Kasumi-1 (cell line): ENCODE data around the gene IBA57.
A peak's percentile ranks its signal among the peaks of the same experiment; 100 is the strongest.
"Not testable (repeated sequence)": the region's sequence is repeated elsewhere in the genome, so short reads cannot be mapped to it uniquely, and the experiment has no call there.

Experiments
- DNase-seq, 2 experiments: peaks; one replicate each; lab custom pipeline; 2025; lab: John Stamatoyannopoulos, UW

The IBA57 gene

DNA sequence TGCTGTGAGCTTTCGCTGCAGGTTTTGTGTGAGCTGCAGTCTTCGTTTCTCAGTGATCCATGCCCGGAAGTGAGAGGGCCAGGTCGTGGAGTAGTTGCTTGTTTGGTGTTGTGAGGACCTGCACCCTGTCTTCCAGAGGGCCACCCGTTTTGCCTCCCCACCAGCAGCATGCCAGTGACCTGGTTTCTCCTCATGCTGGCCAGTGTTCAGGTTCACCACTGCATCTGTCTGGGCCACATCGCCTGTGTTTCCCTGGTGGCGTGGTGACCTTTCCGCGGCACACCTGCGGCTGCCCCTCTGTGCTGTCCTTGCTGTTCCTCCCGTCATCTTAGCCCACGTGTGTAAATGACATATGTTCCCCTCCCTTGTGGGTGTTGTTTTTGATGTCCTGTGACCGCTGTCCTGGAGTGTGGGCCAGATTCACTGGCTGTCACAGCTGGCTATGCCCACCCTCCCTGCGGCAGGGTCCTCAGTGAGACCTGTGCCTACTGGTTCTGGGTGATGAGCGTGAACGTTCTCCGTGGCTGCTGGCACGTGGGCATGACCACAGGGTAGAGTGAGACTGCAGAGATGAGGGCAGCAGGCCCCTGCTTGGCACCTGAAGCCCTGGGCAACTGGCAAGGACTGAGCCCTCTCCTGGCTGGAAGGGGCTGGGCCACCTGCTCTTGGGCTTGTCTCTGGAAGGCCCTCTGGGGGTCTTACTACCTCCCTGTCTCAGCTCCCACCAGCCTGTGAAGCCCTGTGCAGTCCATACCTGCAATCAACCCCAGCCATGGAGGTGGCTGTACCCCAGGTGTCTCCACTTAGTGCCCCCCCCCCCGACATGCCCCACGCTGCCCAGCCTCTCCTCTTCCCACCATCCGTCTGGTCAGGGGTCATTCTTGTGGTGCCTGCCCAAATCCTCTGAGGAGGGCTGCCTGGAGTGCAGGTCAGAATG, 7.3 kb downstream of the IBA57 start:
- no peak for DNase-seq

DNA sequence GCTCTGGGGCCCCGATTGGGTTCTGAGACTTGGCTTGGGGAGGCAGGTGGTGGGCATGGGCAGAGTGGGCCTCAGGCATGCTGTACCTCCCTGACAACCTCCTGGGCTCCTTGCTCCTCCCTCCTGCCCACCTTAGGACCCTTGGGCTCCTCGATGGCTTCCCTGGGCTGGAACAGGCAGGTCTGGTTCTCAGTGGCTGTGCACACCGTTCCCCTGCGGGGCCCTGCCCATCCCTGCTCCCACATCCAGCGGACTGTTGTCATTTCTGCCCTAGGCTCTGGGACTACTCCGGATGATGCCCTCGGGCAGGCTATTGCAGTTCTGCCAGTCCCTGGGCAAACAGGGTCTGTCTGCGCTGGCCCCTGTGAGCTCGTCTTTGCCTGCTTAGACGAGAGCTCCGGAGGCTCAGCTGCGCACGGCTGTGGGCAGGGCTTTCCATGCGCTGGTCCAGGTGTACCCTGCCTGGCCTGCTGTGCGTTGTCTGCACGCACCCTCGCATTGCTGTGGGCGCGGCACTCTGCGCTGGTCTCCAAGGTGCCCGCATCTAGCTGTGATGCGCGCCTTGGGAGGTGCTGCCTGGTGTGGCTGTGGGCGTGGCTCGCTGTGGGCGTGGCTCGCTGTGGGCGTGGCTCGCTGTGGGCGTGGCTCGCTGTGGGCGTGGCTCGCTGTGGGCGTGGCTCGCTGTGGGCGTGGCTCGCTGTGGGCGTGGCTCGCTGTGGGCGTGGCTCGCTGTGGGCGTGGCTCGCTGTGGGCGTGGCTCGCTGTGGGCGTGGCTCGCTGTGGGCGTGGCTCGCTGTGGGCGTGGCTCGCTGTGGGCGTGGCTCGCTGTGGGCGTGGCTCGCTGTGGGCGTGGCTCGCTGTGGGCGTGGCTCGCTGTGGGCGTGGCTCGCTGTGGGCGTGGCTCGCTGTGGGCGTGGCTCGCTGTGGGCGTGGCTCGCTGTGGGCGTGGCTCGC, 8.2 kb downstream of the IBA57 start:
- not testable (repeated sequence) for DNase-seq

DNA sequence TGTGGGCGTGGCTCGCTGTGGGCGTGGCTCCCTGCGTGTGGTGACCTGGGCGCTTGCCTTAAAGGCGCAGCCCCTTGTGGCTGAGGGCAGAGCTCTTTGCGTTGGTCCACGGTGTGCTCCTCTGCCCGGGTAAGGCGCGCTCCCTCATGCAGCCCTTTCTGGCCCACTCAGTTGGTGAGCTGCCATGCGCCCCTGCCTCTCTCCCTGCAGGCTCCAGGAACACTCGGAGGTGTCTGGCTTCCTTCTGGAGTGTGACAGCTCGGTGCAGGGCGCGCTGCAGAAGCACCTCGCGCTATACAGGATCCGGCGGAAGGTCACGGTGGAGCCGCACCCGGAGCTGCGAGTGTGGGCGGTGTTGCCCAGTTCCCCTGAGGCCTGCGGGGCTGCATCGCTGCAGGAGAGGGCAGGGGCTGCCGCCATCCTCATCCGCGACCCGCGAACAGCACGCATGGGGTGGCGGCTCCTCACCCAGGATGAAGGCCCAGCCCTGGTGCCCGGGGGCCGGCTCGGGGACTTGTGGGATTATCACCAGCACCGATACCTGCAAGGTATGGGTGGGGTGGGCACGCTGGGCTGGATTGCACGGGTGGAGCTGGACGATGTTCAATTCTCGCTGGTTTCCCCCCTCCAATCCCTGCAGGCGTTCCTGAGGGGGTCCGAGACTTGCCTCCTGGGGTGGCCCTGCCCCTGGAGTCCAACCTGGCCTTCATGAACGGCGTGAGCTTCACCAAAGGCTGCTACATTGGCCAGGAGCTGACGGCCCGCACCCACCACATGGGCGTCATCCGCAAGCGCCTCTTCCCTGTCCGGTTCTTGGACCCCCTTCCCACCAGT, 9.1 kb downstream of the IBA57 start:
- DNase-seq, result no peak

DNA sequence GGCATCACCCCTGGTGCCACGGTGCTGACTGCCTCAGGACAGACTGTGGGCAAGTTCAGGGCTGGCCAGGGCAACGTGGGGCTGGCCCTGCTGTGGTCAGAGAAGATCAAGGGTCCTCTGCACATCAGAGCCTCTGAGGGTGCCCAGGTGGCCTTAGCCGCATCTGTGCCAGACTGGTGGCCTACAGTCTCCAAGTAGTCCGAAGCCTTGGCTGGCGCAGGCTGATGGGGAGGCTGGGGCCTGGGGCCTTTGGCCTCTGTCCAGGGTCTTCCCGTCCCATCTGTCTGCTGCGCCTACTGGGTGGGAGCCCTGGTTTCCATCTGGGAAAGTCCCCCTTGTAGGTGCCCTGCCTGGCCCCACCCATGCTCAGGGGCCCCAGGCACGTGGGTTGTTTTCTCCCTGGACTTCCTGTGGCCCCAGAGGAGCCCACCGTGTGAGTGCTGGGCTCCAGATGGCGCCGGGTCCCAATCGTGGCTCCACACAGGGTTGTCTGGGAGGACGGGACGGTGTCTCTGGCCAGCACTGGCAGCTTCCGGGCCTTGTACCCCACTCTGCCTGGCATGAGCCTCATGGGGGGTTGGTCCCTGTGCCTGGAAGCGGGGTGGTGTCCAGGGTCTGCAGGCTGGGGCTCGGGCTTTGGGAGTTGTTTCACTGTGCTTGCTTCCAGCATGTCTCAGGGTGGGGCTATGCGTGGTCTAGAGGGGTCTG, 9.9 kb downstream of the IBA57 start:
- DNase-seq, result no peak

DNA sequence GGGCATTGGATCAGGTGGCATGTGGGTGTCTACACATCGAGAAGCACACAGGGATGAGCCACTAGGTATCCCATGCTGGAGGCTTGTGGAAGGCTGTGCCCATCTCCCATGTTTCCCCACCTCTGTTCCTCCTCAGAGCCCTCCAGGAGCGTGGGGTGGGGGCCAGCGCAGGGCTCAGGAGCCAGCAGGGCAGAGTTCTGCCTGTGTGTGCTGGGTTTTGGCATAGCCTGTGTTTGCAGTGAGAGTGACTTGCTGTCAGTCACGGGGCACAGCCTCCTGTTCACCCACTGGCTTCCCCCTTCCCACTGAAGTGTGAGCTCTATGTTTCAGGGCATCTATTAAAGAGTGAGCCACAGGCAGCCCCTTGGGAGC, 10.4 kb downstream of the IBA57 start:
- no peak for DNase-seq

DNA sequence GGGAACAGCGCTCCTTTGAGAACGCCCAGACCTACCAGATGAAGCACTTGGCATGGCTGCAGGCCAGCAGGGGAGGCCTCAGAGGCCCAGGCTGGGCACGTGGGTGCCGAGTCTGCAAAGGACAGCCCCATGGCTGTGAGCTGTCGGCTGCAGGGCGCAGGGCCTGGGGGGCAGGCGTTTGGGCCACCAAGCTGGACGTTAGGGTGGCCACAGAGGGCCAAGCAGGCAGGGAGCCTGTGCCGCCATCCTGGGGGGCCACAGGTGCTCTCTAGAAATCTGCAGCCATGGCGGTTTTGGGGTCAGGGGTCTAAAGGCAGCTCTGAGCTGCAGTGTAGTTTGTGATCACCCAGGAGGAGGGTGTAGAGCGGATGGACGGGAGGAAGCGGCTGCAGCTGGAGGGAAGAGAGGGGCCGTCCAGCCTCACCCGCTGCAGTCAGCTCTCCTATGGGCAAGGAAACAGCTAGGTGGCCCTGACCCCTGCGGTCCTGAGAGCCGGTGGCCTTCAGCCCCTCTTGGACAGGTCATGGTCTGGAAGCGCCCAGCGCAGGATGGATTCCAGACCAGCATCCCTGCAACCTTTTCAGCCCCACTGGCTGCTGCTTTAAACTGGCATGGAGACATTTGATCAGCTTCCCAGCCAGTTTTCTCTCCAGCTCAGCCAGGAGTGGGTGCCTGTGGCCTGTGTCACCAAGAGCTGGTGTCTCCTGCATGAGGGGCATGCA, 11.0 kb downstream of the IBA57 start:
- no peak for DNase-seq

- DNase-seq, result no peak
Measured at GRCh38 chr1:228177183-228177475, 11.5 kb downstream of the IBA57 start.

DNA sequence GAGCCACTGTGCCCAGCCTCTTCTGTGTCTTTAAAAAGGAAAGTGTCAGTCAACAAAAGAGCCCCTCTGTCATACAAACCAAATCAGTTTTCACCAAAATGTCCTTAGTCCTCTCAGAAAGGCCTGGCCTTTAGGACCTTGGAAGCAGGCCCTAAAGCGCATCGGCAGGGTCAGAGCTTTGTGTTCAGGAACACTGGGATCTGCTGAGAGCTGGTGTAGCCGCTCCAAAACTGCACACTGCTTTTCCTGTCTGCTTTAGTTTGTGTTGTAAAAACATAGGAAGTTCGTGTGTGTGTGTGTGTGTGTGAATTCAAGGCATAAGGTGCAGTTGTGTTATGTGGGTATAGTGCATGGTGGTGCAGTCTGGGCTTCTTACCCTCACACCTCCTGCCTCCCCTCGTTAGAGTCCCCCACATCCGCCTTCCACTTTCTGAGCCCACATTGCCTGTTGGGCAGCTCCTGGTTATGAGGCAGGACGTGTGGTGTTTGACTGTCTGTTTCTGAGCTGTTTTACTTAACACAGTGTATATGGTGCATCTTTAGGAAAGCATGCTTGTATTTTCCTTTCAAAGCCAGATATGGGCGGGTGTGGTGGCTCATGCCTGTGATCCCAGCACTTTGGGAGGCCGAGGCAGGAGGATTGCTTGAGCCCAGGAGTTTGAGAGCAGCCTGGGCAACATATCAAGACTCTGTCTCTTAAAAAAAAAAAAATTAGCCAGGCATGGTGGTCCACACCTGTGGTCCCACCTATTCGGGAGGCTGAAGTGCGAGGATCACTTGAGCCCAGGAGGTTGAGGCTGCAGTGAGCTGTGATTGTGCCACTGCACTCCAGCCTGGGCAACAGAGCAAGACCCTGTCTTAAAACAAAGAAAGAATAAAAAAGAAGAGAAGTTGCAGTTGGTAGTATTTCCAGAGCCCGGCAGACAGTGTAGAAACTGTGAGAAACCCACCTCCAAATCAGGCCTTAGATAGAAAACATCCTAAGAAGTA, 12.4 kb downstream of the IBA57 start:
- no peak for DNase-seq

DNA sequence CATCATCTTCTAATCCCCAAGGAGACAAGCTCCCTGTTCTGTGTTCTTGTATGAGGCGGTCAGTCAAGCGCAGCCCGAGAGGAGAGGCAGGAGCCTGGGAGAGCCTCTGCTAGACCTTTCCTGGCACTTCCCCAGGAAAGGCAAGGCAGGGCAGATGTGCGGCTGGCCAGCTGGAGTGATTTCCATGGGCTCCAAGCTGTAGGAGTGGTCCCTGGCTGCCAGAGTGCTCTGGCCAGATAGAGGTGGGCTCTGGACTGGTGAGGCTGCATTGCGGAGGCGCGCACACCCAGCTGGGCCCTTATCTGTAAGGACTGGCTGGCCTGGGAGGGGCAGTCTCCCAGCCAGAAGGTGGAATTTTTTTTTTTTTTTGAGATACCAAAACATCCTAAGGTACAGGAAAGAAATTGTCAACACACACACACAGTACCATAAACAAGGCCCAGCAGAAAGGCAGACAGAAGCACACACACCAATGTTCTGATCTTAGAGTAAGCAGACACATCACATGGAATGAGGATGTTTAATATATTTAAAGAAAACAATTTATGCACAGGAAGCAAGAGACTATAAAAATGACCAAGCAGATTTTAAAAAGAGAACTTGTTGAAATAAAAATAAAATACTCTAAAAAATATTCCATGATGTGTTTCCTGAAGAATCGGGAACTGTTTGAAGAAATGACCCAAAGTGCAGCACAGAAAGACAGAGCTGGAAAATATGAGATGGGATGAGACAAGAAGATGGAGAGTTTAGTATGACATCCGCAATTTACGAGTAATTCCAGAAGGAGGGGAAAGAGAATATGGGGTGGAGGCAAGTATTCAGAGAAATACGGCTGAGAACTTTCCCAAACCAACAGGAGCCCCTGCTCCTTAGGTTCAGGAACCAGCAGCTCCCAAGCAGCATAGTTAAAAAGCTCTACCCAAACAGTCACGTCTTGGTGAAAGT, 13.4 kb downstream of the IBA57 start:
- no peak for DNase-seq

DNA sequence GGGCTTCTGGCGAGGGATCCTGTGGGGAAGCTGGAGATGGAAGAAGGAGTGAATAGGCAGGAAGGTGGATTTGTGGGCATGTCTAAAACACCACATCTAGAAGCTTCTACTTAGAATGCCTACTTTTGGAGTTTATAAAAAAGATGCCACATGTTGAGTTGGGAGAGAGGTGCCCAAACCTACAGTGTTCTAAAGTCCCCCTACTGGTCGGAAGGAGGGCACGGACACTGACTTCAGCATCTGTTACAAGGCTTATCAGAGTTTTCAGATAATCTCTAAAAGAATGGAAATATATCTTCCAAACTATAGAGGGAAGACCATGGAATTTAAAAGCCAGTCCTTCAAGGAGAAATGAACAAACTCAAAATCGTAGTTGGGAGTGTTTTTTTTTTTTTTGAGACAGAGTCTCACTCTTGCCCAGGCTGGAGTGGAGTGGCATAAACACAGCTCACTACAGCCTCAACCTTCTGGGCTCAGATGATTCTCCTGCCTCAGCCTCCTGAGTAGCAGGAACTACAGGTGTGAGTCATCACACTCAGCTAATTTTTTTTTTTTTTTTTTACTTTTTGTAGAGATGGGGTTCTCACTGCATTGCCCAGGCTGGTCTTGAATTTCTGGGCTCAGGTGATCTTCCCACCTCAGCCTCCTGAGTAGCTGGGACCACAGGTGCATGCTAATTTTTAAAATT, 14.8 kb downstream of the IBA57 start:
- DNase-seq, result peak; percentile 15 to 42

DNA sequence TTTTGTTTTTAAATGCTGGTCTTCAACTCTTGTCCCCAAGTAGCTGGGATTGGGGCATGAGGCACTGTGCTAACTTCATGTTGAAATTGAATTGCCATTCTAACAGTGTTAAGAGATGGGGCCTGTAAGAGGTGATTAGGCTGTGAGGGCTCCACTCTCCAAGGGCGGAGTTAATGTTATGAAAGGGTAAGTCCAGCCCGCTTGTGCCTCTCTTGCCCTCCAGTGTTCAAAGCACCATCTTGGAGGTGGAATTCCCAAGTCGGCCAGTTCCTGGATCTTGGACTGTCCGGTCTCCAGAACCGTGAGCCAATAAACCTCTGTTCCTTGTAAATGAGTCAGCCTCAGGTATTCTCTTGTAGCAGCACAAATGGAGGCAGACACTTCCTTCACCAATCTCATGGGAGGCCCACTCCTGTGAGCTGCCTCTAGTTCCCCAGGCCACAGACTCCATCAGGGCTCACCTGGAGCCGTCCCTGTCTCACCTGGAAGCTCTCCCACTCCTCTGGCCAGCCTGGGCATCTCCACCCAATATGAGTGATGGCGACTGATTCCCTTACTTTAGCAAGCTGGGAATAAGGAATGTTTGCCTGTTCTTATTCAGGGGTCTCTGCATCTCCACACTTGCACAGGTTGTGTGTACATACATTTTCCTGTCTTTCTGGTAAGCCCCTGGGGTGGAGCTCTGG, 15.5 kb downstream of the IBA57 start:
- no peak for DNase-seq

- no peak for DNase-seq
Measured at GRCh38 chr1:228181645-228182034, 16.0 kb downstream of the IBA57 start.

DNA sequence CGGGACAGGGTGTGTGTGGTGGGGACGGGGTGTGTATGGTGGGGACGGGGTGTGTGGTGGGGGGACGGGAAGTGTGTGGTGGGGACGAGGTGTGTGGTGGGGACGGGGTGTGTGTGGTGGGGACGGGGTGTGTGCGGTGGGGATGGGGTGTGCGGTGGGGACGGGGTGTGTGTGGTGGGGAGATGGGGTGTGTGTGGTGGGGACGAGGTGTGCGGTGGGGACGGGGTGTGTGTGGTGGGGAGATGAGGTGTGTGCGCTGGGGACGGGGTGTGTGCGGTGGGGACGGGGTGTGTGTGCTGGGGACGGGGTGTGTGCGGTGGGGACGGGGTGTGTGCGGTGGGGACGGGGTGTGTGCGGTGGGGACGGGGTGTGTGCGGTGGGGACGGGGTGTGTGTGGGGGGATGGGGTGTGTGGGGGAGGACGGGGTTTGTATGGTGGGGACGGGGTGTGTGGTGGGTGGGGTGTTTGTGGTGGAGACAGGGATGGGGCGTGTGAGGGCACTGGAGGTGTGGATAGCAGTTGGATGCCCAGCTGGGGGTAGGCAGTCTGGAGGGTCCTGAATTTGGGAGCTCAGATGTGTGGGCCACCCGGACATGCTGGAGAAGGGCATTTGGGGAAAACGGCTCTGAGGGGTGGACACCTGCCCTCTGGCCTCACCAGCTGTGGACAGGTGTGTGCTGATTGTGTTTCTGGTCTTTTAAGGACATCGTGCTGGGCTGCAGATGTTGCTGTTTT, 16.9 kb downstream of the IBA57 start:
- no peak for DNase-seq

DNA sequence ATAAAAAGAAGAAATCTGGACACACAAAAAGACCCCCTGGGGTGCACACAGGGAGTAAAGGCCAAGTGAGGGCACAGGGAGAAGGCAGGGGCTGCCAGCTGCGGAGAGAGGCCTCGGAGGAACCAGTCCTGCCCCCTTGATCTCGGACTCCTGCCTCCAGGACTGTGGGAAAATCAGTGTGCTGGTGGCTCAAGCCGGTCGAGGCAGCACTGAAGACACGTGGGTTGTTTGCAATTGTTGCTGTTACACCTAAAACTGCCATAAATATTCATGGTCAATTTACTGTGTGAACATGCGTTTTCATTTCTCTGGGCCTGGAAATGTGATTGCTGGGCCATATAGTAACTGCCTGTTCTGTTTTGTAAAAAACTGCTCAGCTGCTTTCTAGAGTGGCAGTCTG, 18.5 kb downstream of the IBA57 start:
- DNase-seq, result no peak

DNA sequence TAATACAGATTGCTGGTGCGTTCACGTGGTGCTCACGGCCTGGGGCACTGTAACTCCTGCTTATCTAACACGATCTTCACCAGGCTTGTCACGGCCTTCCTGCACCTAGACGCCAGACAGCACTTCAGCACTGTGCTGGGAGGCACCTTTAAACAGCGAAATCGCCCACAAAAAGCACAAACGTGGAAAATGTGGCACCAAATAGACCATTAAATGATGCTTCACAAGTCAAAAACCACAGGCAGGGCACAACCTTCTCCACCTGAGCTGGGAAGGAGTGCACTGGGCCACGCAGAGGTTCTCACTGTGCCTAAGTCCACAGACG, 20.0 kb downstream of the IBA57 start:
- no peak for DNase-seq

GRCh38 chr1:228188249-228188648, 22.6 kb downstream of the IBA57 start:
- not testable (repeated sequence) for DNase-seq

- DNase-seq, result no peak
Measured at GRCh38 chr1:228190182-228190581, 24.6 kb downstream of the IBA57 start.
